Progenitor cell of endocrine pancreas (in vitro differentiated cells): ENCODE data around the gene PILRB. TPM values are rescaled to one million over a fixed set of nuclear protein-coding genes. Genes with fewer than 3 reads are reported as not detected.
A peak's percentile ranks its signal among the peaks of the same experiment; 100 is the strongest.
"Not testable (repeated sequence)": the region's sequence is repeated elsewhere in the genome, so short reads cannot be mapped to it uniquely, and the experiment has no call there.

ENCODE experiments used
- DNase-seq: peaks from one replicate; pipeline ENCODE4 v3.0.0; 2021; ENCODE audit warnings: low spot score; ENCODE audit not compliant: unreplicated experiment
- H3K27ac Mint-ChIP-seq: 2 replicates; pipeline ENCODE4 v1.8.0; 2021; ENCODE audit warnings: mild to moderate bottlenecking, moderate library complexity, mixed read lengths
- H3K27me3 Mint-ChIP-seq: 2 replicates; pipeline ENCODE4 v1.8.0; 2021; ENCODE audit warnings: mixed read lengths
- H3K36me3 Mint-ChIP-seq: 2 replicates; pipeline ENCODE4 v1.8.0; 2022; ENCODE audit warnings: mixed read lengths; ENCODE audit not compliant: insufficient read depth
- H3K4me1 Mint-ChIP-seq: 2 replicates; pipeline ENCODE4 v1.8.0; 2021; ENCODE audit warnings: low read depth, mixed read lengths
- H3K4me3 Mint-ChIP-seq: 2 replicates; pipeline ENCODE4 v1.8.0; 2021; ENCODE audit warnings: low read depth, mild to moderate bottlenecking, moderate library complexity, mixed read lengths
- H3K9me3 Mint-ChIP-seq: 2 replicates; pipeline ENCODE4 v1.8.0; 2021; ENCODE audit warnings: low read depth, mixed read lengths
- CTCF ChIP-seq: fragments of 200-600 bp; sonication (generic); IDR thresholded peaks from one replicate; pipeline ENCODE4 v1.5.0; 2021; ENCODE audit warnings: antibody characterized with exemption, mild to moderate bottlenecking; ENCODE audit not compliant: unreplicated experiment
- total RNA-seq: library from RNA; stranded (reverse); gene quantifications from 2 replicates; pipeline ENCODE4 v1.2.1, GENCODE V29; 2021

Gene PILRB
- total RNA-seq, 1 donor from 2014 or later: 67.9 TPM

GRCh38 chr7:100356416-100357068, 1.4 kb upstream of the PILRB start:
- H3K4me3 Mint-ChIP-seq: no peak overlapping the region
- DNase-seq: no peak

GRCh38 chr7:100357131-100357561, 771 bp upstream of the PILRB start:
- H3K4me3 Mint-ChIP-seq: no peak overlapping the region
- no peaks in the 10 kb centered on the region for H3K4me1 Mint-ChIP-seq
- no peak for TF ChIP-seq CTCF
- H3K27me3 Mint-ChIP-seq: no peaks in the 10 kb centered on the region
- H3K27ac Mint-ChIP-seq: no peak overlapping the region
- no peak for DNase-seq
- peaks cover 16% of the 10 kb centered on the region for H3K36me3 Mint-ChIP-seq
- H3K9me3 Mint-ChIP-seq: no peaks in the 10 kb centered on the region

More at GRCh38 chr7:100356416-100357068, 1.4 kb upstream of the PILRB start:
- no peak overlapping the region for H3K27ac Mint-ChIP-seq
- no peaks in the 10 kb centered on the region for H3K9me3 Mint-ChIP-seq
- no peaks in the 10 kb centered on the region for H3K27me3 Mint-ChIP-seq
- H3K4me1 Mint-ChIP-seq: no peaks in the 10 kb centered on the region
- TF ChIP-seq CTCF: no peak
- peaks cover 16% of the 10 kb centered on the region for H3K36me3 Mint-ChIP-seq

- Mint-ChIP-seq H3K9me3 (no peaks in the 10 kb centered on the region), H3K36me3 (peaks cover 23% of the 10 kb centered on the region), H3K4me3 (no peak overlapping the region), H3K27me3 (no peaks in the 10 kb centered on the region), H3K4me1 (no peaks in the 10 kb centered on the region), H3K27ac (no peak overlapping the region)
- no peak for TF ChIP-seq CTCF
- no peak for DNase-seq
Measured at GRCh38 chr7:100358857-100359212, 918 bp downstream of the PILRB start.

- H3K4me3 Mint-ChIP-seq: no peak overlapping the region
- peaks cover 28% of the 10 kb centered on the region for H3K36me3 Mint-ChIP-seq
- DNase-seq: no peak
- TF ChIP-seq CTCF: no peak
- H3K4me1 Mint-ChIP-seq: no peaks in the 10 kb centered on the region
- H3K9me3 Mint-ChIP-seq: no peaks in the 10 kb centered on the region
- no peaks in the 10 kb centered on the region for H3K27me3 Mint-ChIP-seq
- peak overlapping the region; percentile 2 for H3K27ac Mint-ChIP-seq
Measured at GRCh38 chr7:100360135-100360854, 2.4 kb downstream of the PILRB start.

GRCh38 chr7:100363098-100363497, 5.2 kb downstream of the PILRB start:
- no peak for TF ChIP-seq CTCF
- Mint-ChIP-seq H3K4me1 (no peaks in the 10 kb centered on the region), H3K9me3 (no peaks in the 10 kb centered on the region), H3K27me3 (no peaks in the 10 kb centered on the region), H3K36me3 (peaks cover 33% of the 10 kb centered on the region), H3K27ac (no peak overlapping the region), H3K4me3 (no peak overlapping the region)
- no peak for DNase-seq

- not testable (repeated sequence) for H3K4me1 Mint-ChIP-seq, DNase-seq
- H3K36me3 Mint-ChIP-seq: peaks cover 33% of the 10 kb centered on the region
Measured at GRCh38 chr7:100363797-100364196, 5.9 kb downstream of the PILRB start.

More at GRCh38 chr7:100363797-100364196, 5.9 kb downstream of the PILRB start:
- H3K27me3 Mint-ChIP-seq, H3K4me3 Mint-ChIP-seq, H3K9me3 Mint-ChIP-seq, H3K27ac Mint-ChIP-seq: not testable (repeated sequence)
